HepG2 (cell line): Measurements from ENCODE around the gene OGFR. TPM values are rescaled to one million over a fixed set of nuclear protein-coding genes. Genes with fewer than 3 reads are reported as not detected.

Experiments
- CEBPG ChIP-seq: IDR thresholded peaks from 2 replicates; pipeline ENCODE4 v1.6.1; 2016
- HNF4G ChIP-seq, 2 experiments: sonication (generic) in 1 of 2; formaldehyde crosslinking in 1 of 2; IDR thresholded peaks; 2 replicates each; pipeline versions ENCODE4 v1.4.0 to v1.6.1; 2011 to 2020; ENCODE audit warnings: borderline replicate concordance in 2 of 2, low read depth in 2 of 2, mild to moderate bottlenecking in 2 of 2, low read length in 1 of 2, missing genetic modification reagents in 1 of 2, moderate library complexity in 1 of 2
- IRF2 ChIP-seq: IDR thresholded peaks from 2 replicates; pipeline ENCODE4 v1.6.1; 2018; ENCODE audit warnings: missing genetic modification reagents, missing compliant biosample characterization
- MEIS2 ChIP-seq: sonication (generic); formaldehyde crosslinking; IDR thresholded peaks from 2 replicates; pipeline ENCODE4 v1.9.0; 2021; ENCODE audit warnings: mild to moderate bottlenecking, missing genetic modification reagents
- MTF1 ChIP-seq: sonication (generic); formaldehyde crosslinking; IDR thresholded peaks from 2 replicates; pipeline ENCODE4 v1.5.0; 2020; ENCODE audit warnings: missing genetic modification reagents
- MZF1 ChIP-seq: sonication (generic); formaldehyde crosslinking; IDR thresholded peaks from 2 replicates; pipeline ENCODE4 v1.8.1; 2023; ENCODE audit warnings: mild to moderate bottlenecking, missing genetic modification reagents, borderline replicate concordance
- NCOA5 ChIP-seq: sonication (generic); formaldehyde crosslinking; IDR thresholded peaks from 2 replicates; pipeline ENCODE4 v1.4.0; 2020; ENCODE audit warnings: missing genetic modification reagents
- POLR2AphosphoS5 ChIP-seq: IDR thresholded peaks from 2 replicates; pipeline ENCODE4 v1.6.1; 2012; ENCODE audit warnings: low read depth, low read length
- RORA ChIP-seq: sonication (generic); formaldehyde crosslinking; IDR thresholded peaks from 2 replicates; pipeline ENCODE4 v1.5.0; 2020; ENCODE audit warnings: mild to moderate bottlenecking, missing genetic modification reagents, moderate library complexity
- ZNF296 ChIP-seq: sonication (generic); formaldehyde crosslinking; conservative IDR thresholded peaks from 2 replicates; pipeline ENCODE4 v1.5.0; 2020; ENCODE audit warnings: mild to moderate bottlenecking, missing genetic modification reagents
- ZNF558 ChIP-seq: sonication (generic); formaldehyde crosslinking; IDR thresholded peaks from 2 replicates; pipeline ENCODE4 v1.9.0; 2022; ENCODE audit warnings: mild to moderate bottlenecking, missing genetic modification reagents, borderline replicate concordance
- ZNF619 ChIP-seq: sonication (generic); formaldehyde crosslinking; IDR thresholded peaks from 2 replicates; pipeline ENCODE4 v1.4.0; 2020; ENCODE audit warnings: mild to moderate bottlenecking, missing genetic modification reagents
- polyA plus RNA-seq, 8 experiments: library from polyadenylated mRNA; depleted of rRNA in 3 of 8; stranded (reverse) in 7 of 8; unstranded in 1 of 8; fragments of >200 nt; fragmentation: Illumina TruSeq in 4 of 8; extraction: Trizol in 4 of 8; gene quantifications; 2 replicates each; pipeline versions ENCODE4 v1.2.1 to v1.2.3, GENCODE V29; 2011 to 2016; ENCODE audit warnings: low read depth in 4 of 8, missing spikeins in 1 of 8, mixed read lengths in 1 of 8; ENCODE audit not compliant: insufficient read depth in 1 of 8
- total RNA-seq, 5 experiments: library from RNA; depleted of rRNA; stranded (reverse); fragments of >200 nt; fragmentation: Illumina TruSeq; extraction: Trizol; gene quantifications; 2 replicates each; pipeline ENCODE4 v1.2.3, GENCODE V29; 2016; ENCODE audit warnings: low read depth in 1 of 5
- TF ChIP-seq, protein P1 (sequence below), 2 experiments: sonication (generic) in 1 of 2; formaldehyde crosslinking in 1 of 2; IDR thresholded peaks; 2 replicates each; pipeline versions ENCODE4 v1.6.1 to v1.9.0; 2014 to 2022; ENCODE audit warnings: antibody characterized with exemption in 1 of 2, borderline replicate concordance in 1 of 2, inconsistent platforms in 1 of 2, low read depth in 1 of 2, missing genetic modification reagents in 1 of 2
- TF ChIP-seq, protein P2 (sequence below): sonication (generic); formaldehyde crosslinking; IDR thresholded peaks from 2 replicates; pipeline ENCODE4 v1.4.0; 2020; ENCODE audit warnings: missing genetic modification reagents, mild to moderate bottlenecking, borderline replicate concordance
- TF ChIP-seq, protein P3 (sequence below): IDR thresholded peaks from 2 replicates; pipeline ENCODE4 v1.6.1; 2016; ENCODE audit warnings: low read depth, borderline replicate concordance
- TF ChIP-seq, protein P4 (sequence below): sonication (generic); formaldehyde crosslinking; IDR thresholded peaks from 2 replicates; pipeline ENCODE4 v1.5.0; 2020; ENCODE audit warnings: missing genetic modification reagents, mild to moderate bottlenecking, borderline replicate concordance

OGFR gene
- total and polyA plus RNA-seq, 2 of the 13 experiments (the other 11 are each of a cell fraction or from before 2014, with no cell fraction given), result 47.7 to 81.8 TPM

DNA sequence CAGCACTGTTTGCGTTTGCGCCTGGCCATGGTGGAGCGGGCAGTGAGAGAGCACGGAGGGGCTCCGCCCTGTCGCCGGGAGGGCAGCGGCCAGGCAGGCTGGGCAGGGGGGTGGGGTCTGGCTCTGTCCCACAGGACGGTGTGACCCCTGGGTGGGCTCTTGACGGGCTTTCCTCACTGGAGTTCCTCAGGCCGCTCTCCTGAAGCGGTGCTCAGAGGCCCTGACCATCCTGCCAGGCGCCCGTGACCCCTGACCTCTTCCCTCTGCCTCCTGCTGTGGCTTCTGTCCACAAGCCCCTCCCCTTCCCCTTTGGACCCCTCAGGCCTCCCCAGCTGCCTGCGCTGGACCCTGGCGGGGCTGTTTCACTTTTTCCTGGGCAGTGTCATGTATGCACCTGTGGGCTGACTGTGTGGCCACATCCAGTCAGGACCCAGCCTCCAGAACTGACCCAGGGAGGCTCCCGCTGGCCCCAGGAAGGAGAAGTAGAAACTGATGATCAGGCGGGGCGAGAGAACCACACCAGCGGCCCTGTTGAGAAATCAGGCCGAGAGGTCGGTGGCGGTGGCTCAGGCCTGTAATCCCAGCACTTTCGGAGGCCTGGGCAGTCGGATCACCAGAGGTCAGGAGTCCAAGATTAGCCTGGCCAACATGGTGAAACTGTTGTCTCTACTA, 1.2 kb downstream of the OGFR start (continued):
- TF ChIP-seq MZF1 (no peak), ZNF296 (CRISPR knock-in tag) (peak; percentile 93), POLR2AphosphoS5 (peak; percentile 88), HNF4G (IDR thresholded peaks at IDR 0.05; ENCODE audit: borderline replicate concordance, low read depth, low read length) (peak; percentile 87), HNF4G (CRISPR knock-in tag; IDR thresholded peaks at IDR 0.05; ENCODE audit: borderline replicate concordance, low read depth) (peak; percentile 92), RORA (no peak), CEBPG (CRISPR knock-in tag) (peak; percentile 79), NCOA5 (0 out of 2 replicates have a peak, but pooled peaks have one; percentile 23), MEIS2 (peak; percentile 63), ZNF558 (CRISPR knock-in tag) (peak; percentile 95; the same call in 1 of the 2 replicates), ZNF619 (CRISPR knock-in tag) (peak; percentile 88; the same call in 1 of the 2 replicates), IRF2 (CRISPR knock-in tag) (peak; percentile 99), MTF1 (CRISPR knock-in tag) (no peak)
- TF ChIP-seq, protein P1, sequence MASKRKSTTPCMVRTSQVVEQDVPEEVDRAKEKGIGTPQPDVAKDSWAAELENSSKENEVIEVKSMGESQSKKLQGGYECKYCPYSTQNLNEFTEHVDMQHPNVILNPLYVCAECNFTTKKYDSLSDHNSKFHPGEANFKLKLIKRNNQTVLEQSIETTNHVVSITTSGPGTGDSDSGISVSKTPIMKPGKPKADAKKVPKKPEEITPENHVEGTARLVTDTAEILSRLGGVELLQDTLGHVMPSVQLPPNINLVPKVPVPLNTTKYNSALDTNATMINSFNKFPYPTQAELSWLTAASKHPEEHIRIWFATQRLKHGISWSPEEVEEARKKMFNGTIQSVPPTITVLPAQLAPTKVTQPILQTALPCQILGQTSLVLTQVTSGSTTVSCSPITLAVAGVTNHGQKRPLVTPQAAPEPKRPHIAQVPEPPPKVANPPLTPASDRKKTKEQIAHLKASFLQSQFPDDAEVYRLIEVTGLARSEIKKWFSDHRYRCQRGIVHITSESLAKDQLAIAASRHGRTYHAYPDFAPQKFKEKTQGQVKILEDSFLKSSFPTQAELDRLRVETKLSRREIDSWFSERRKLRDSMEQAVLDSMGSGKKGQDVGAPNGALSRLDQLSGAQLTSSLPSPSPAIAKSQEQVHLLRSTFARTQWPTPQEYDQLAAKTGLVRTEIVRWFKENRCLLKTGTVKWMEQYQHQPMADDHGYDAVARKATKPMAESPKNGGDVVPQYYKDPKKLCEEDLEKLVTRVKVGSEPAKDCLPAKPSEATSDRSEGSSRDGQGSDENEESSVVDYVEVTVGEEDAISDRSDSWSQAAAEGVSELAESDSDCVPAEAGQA (IDR thresholded peaks at IDR 0.05; ENCODE audit: low read depth), result no peak; the same call in 1 of the 2 replicates
- TF ChIP-seq, protein P1 (CRISPR knock-in tag; IDR thresholded peaks at IDR 0.05; ENCODE audit: borderline replicate concordance), result 0 out of 2 replicates have a peak, but pooled peaks have one; percentile 74
- TF ChIP-seq, protein P2, sequence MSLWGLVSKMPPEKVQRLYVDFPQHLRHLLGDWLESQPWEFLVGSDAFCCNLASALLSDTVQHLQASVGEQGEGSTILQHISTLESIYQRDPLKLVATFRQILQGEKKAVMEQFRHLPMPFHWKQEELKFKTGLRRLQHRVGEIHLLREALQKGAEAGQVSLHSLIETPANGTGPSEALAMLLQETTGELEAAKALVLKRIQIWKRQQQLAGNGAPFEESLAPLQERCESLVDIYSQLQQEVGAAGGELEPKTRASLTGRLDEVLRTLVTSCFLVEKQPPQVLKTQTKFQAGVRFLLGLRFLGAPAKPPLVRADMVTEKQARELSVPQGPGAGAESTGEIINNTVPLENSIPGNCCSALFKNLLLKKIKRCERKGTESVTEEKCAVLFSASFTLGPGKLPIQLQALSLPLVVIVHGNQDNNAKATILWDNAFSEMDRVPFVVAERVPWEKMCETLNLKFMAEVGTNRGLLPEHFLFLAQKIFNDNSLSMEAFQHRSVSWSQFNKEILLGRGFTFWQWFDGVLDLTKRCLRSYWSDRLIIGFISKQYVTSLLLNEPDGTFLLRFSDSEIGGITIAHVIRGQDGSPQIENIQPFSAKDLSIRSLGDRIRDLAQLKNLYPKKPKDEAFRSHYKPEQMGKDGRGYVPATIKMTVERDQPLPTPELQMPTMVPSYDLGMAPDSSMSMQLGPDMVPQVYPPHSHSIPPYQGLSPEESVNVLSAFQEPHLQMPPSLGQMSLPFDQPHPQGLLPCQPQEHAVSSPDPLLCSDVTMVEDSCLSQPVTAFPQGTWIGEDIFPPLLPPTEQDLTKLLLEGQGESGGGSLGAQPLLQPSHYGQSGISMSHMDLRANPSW (CRISPR knock-in tag), result no peak; the same call in 1 of the 2 replicates
- TF ChIP-seq, protein P3, sequence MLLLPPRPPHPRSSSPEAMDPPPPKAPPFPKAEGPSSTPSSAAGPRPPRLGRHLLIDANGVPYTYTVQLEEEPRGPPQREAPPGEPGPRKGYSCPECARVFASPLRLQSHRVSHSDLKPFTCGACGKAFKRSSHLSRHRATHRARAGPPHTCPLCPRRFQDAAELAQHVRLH (CRISPR knock-in tag), result peak; percentile 66; the same call in 1 of the 2 replicates
- TF ChIP-seq, protein P4, sequence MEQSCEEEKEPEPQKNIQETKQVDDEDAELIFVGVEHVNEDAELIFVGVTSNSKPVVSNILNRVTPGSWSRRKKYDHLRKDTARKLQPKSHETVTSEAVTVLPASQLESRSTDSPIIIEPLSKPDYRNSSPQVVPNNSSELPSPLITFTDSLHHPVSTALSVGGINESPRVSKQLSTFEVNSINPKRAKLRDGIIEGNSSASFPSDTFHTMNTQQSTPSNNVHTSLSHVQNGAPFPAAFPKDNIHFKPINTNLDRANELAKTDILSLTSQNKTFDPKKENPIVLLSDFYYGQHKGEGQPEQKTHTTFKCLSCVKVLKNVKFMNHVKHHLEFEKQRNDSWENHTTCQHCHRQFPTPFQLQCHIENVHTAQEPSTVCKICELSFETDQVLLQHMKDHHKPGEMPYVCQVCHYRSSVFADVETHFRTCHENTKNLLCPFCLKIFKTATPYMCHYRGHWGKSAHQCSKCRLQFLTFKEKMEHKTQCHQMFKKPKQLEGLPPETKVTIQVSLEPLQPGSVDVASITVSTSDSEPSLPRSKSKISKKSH (CRISPR knock-in tag), result peak; percentile 13; the same call in 1 of the 2 replicates
